Stomach (tissue), 4 donors: ENCODE results near the gene G2E3.

Experiments used
- CTCF ChIP-seq, 7 experiments: fragments of 450-650 bp in 4 of 7; fragments of 200-600 bp in 3 of 7; sonication (generic) in 3 of 7; IDR thresholded peaks; one replicate each; pipeline ENCODE4 v1.5.1; 2016 to 2019; ENCODE audit warnings: antibody characterized with exemption in 7 of 7, control low read depth in 2 of 7, mild to moderate bottlenecking in 1 of 7
- EP300 ChIP-seq: sonication (generic); formaldehyde crosslinking; IDR thresholded peaks from one replicate; pipeline ENCODE4 v1.6.1; 2017; ENCODE audit warnings: antibody characterized with exemption
- POLR2A ChIP-seq, 4 donors: fragments of 450-650 bp; IDR thresholded peaks; one replicate each; pipeline ENCODE4 v1.6.1; 2016; ENCODE audit warnings: antibody characterized with exemption in 4 of 4, control low read depth in 2 of 4, mild to moderate bottlenecking in 1 of 4, moderate library complexity in 1 of 4
- POLR2AphosphoS5 ChIP-seq, 3 donors: sonication (generic); formaldehyde crosslinking; IDR thresholded peaks; one replicate each; pipeline ENCODE4 v1.6.1; 2016; ENCODE audit warnings: antibody characterized with exemption in 3 of 3

- TF ChIP-seq CTCF (IDR thresholded peaks at IDR 0.05) (no peak), POLR2A (IDR thresholded peaks at IDR 0.05) (no peak), POLR2AphosphoS5 (IDR thresholded peaks at IDR 0.05) (no peak), EP300 (no peak)
Observed at GRCh38 chr14:30569903-30570226, 10.9 kb downstream of the G2E3 start.
